ENCODE measurements around the gene GPRIN3. TPM values are rescaled to one million over a fixed set of nuclear protein-coding genes. Genes with fewer than 3 reads are reported as not detected.

The GPRIN3 gene
- total RNA-seq, 1 experiment from 2014 or later: 0.39 TPM

DNA sequence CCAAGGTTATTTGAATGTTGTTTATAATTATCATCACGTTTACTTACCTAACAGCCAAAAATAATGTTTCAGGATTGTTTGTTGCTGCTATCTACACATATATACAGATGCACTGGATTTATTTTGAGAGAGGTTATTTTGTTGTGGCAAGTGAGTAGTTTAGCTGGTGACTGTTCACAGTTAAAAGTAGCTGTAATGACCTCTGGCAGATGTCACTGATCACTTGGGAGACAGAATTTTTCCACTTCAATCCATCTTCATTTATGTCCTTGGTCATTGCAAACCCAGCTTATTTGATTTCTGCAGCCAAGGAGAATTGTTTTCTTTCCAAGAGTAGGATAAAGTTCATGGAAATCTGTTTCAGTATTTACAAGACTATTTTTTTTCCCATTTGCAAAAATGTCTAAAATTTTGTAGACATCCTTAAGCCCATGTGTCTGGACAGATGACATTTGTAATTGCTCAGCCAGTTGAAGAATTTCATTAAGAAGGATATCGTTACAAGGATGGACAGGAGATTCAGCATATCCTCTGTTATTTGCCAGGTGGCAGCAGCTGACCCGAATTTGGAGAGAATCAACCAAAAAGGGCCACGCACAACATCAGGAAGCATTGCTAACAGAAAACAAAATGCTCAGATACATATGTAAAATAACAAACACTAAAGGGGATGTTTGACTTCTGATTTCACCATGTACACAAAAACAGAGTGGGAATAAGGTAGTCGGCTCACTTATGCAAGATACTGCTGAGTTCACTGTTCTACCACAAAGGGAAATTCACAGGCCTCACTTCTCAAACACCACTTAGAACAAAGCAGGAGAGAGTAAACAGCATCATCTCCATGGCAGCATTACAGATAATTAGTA, 64.5 kb downstream of the GPRIN3 start:
- DNase-seq (ENCODE audit: low read depth, low spot score) (no peak), ATAC-seq (no peak)
- Histone ChIP-seq H3K27me3 (ENCODE audit: insufficient read depth, low read length) (no peaks in the 10 kb centered on the region), H3K36me3 (ENCODE audit: control insufficient read depth in 1 of 2, insufficient read depth in 2 of 2, low read length in 2 of 2) (no peaks in the 10 kb centered on the region), H3K9me3 (ENCODE audit: control insufficient read depth in 1 of 2, insufficient read depth in 1 of 2, low read depth in 1 of 2, low read length in 2 of 2) (no peaks in the 10 kb centered on the region), H4K20me1 (ENCODE audit: insufficient read depth) (no peaks in the 10 kb centered on the region), H3K4me3 (replicated peaks in 1 of 2; ENCODE audit: low read depth in 1 of 2, low read length in 2 of 2) (no peak overlapping the region), H3K9ac (ENCODE audit: low read length) (no peak overlapping the region), H3K79me2 (ENCODE audit: insufficient read depth, low read length) (no peaks in the 10 kb centered on the region), H3K4me2 (ENCODE audit: low read length) (no peak overlapping the region), H3K4me1 (ENCODE audit: control insufficient read depth in 1 of 2, insufficient read depth in 2 of 2, low read length in 2 of 2) (no peaks in the 10 kb centered on the region), H3K9me2 (ENCODE audit: insufficient read depth) (no peaks in the 10 kb centered on the region), H3K27ac (ENCODE audit: low read depth, low read length) (no peak overlapping the region), H2AFZ (ENCODE audit: low read depth, low read length, poor library complexity, severe bottlenecking) (no peak overlapping the region)
- TF ChIP-seq CTCF (IDR thresholded peaks at IDR 0.05 in 2 of 3, conservative IDR thresholded peaks at IDR 0.05 in 1 of 3; ENCODE audit: borderline replicate concordance in 1 of 3, insufficient read depth in 1 of 3, low read depth in 2 of 3, low read length in 2 of 3): no peak
- no peak for TF ChIP-seq SIN3A (IDR thresholded peaks at IDR 0.05; ENCODE audit: low read depth)
- TF ChIP-seq EZH2phosphoT487 (IDR thresholded peaks at IDR 0.05; ENCODE audit: borderline replicate concordance): no peak
- TF ChIP-seq TCF7L2 (IDR thresholded peaks at IDR 0.05; ENCODE audit: borderline replicate concordance, extremely low read depth, insufficient read depth, insufficient read length): no peak
- TF ChIP-seq CEBPB (IDR thresholded peaks at IDR 0.05; ENCODE audit: low read depth): no peak
- TF ChIP-seq POLR2A (IDR thresholded peaks at IDR 0.05; ENCODE audit: borderline replicate concordance, extremely low read depth, insufficient read depth, insufficient read length): no peak
- no peak for TF ChIP-seq POLR2AphosphoS5 (IDR thresholded peaks at IDR 0.05; ENCODE audit: low read depth, low read length)
- CTCF ChIA-PET: no interaction called here
- POLR2A ChIA-PET: no interaction called here
- no TSS peak for BruUV-seq (replicated peaks)
- intact Hi-C loops (cut with micrococcal nuclease): no loop called here
- RAD21 ChIA-PET (ENCODE audit: low non-redundant PET in 1 of 2, low total read pairs in 2 of 2, uncharacterized antibody in 2 of 2, unreplicated experiment in 2 of 2): no interaction called here

Data from HCT116 (cell line).